Activated CD8-positive, alpha-beta T cell treated with anti-CD3 and anti-CD28 coated beads, Interleukin-2, amount 10 ng/mL, durations not matched to agents 7 days and 5 days (primary cell): ENCODE results near the gene TBL1XR1. TPM values are rescaled to one million over a fixed set of nuclear protein-coding genes. Genes with fewer than 3 reads are reported as not detected.
"Not testable (repeated sequence)": the region's sequence is repeated elsewhere in the genome, so short reads cannot be mapped to it uniquely, and the experiment has no call there.

Experiments used
- ATAC-seq: fragments of 150-1000 bp; cut with Tn5 transposase; one replicate; pipeline ENCODE4 v1.10.0; 2021; ENCODE audit warnings: moderate library complexity
- CTCF ChIA-PET: fragments of 350-600 bp; sonication (Branson Sonifier 250); formaldehyde crosslinking; loops from one replicate; lab custom pipeline; 2021; ENCODE audit warnings: antibody characterized with exemption; lab: Charles Lee
- POLR2A ChIA-PET: fragments of 350-600 bp; sonication (Branson Sonifier 250); formaldehyde crosslinking; loops from one replicate; lab custom pipeline; 2021; ENCODE audit warnings: antibody characterized with exemption; lab: Charles Lee
- DNase-seq: peaks from one replicate; pipeline ENCODE4 v3.0.0-alpha.2; 2020
- H3K27ac Mint-ChIP-seq: one replicate; pipeline ENCODE4 v1.8.0; 2021; ENCODE audit warnings: mild to moderate bottlenecking, mixed read lengths
- H3K27me3 Mint-ChIP-seq: one replicate; pipeline ENCODE4 v1.8.0; 2021; ENCODE audit warnings: low read depth, mixed read lengths
- H3K36me3 Mint-ChIP-seq: one replicate; pipeline ENCODE4 v1.8.0; 2021; ENCODE audit warnings: low read depth, mixed read lengths
- H3K4me1 Mint-ChIP-seq: one replicate; pipeline ENCODE4 v1.8.0; 2021; ENCODE audit warnings: low read depth, mixed read lengths
- H3K4me3 Mint-ChIP-seq: one replicate; pipeline ENCODE4 v1.8.0; 2021; ENCODE audit warnings: mild to moderate bottlenecking, mixed read lengths
- H3K9me3 Mint-ChIP-seq: one replicate; pipeline ENCODE4 v1.8.0; 2022; ENCODE audit warnings: mixed read lengths; ENCODE audit not compliant: insufficient read depth
- total RNA-seq, 2 experiments: library from RNA; stranded (reverse); gene quantifications; one replicate each; pipeline ENCODE4 v1.2.3, GENCODE V29; 2021

TBL1XR1 gene
- total RNA-seq, 2 experiments from 2014 or later = 165 to 166 TPM

GRCh38 chr3:177039490-177040274, 157.6 kb downstream of the TBL1XR1 start:
- no peak overlapping the region for H3K4me3 Mint-ChIP-seq
- CTCF ChIA-PET = interaction anchor here (0.7 to 2.2 kb wide), 2 partner anchors 12 to 16 kb away, joined by 3 to 8 read pairs; no protein-coding TSS in a partner anchor
- H3K9me3 Mint-ChIP-seq = no peaks in the 10 kb centered on the region
- POLR2A ChIA-PET = interaction anchor here (0.5 kb wide), 1 partner anchor 155 kb away, joined by 3 read pairs; no protein-coding TSS in a partner anchor
- H3K36me3 Mint-ChIP-seq = peaks cover 75% of the 10 kb centered on the region
- no peak for ATAC-seq
- H3K4me1 Mint-ChIP-seq = peaks cover 24% of the 10 kb centered on the region
- DNase-seq = no peak
- H3K27ac Mint-ChIP-seq = no peak overlapping the region
- no peaks in the 10 kb centered on the region for H3K27me3 Mint-ChIP-seq

- H3K4me3 Mint-ChIP-seq = no peak overlapping the region
- H3K4me1 Mint-ChIP-seq = peaks cover 19% of the 10 kb centered on the region
- no peak for ATAC-seq
- ChIA-PET CTCF (no interaction called here), POLR2A (no interaction called here)
- H3K27me3 Mint-ChIP-seq = no peaks in the 10 kb centered on the region
- H3K27ac Mint-ChIP-seq = no peak overlapping the region
- H3K9me3 Mint-ChIP-seq = no peaks in the 10 kb centered on the region
- H3K36me3 Mint-ChIP-seq = peaks cover 71% of the 10 kb centered on the region
- no peak for DNase-seq
These were observed 160.0 kb downstream of the TBL1XR1 start for GRCh38 chr3:177037241-177037640.

GRCh38 chr3:177035676-177036075, 161.6 kb downstream of the TBL1XR1 start:
- Mint-ChIP-seq H3K4me1 (peaks cover 6% of the 10 kb centered on the region), H3K36me3 (peaks cover 64% of the 10 kb centered on the region), H3K27me3 (no peaks in the 10 kb centered on the region), H3K27ac (no peak overlapping the region), H3K4me3 (no peak overlapping the region), H3K9me3 (no peaks in the 10 kb centered on the region)
- CTCF ChIA-PET = no interaction called here
- ATAC-seq (no peak), DNase-seq (no peak)
- POLR2A ChIA-PET = no interaction called here

- ChIA-PET CTCF (no interaction called here), POLR2A (interaction anchor here (0.7 kb wide), 1 partner anchor 24 kb away, joined by 4 read pairs; no protein-coding TSS in a partner anchor)
- Mint-ChIP-seq H3K4me1 (no peaks in the 10 kb centered on the region), H3K36me3 (peaks cover 63% of the 10 kb centered on the region), H3K27me3 (no peaks in the 10 kb centered on the region), H3K4me3 (no peak overlapping the region), H3K9me3 (no peaks in the 10 kb centered on the region), H3K27ac (peak overlapping the region; percentile 19)
- DNase-seq (no peak), ATAC-seq (no peak)
These were observed 162.3 kb downstream of the TBL1XR1 start for GRCh38 chr3:177034832-177035475.

- H3K27me3 Mint-ChIP-seq = no peaks in the 10 kb centered on the region
- no peak overlapping the region for H3K4me3 Mint-ChIP-seq
- no peak overlapping the region for H3K27ac Mint-ChIP-seq
- ChIA-PET POLR2A (no interaction called here), CTCF (interaction anchor here (1.2 kb wide), 1 partner anchor 25 kb away, joined by 4 read pairs; no protein-coding TSS in a partner anchor)
- DNase-seq (no peak), ATAC-seq (no peak)
- H3K36me3 Mint-ChIP-seq = peaks cover 60% of the 10 kb centered on the region
- H3K4me1 Mint-ChIP-seq = no peaks in the 10 kb centered on the region
- no peaks in the 10 kb centered on the region for H3K9me3 Mint-ChIP-seq
These were observed 170.6 kb downstream of the TBL1XR1 start for GRCh38 chr3:177026505-177027277.

- Mint-ChIP-seq H3K4me1 (no peaks in the 10 kb centered on the region), H3K9me3 (no peaks in the 10 kb centered on the region)
- ATAC-seq = no peak
These were observed 181.4 kb downstream of the TBL1XR1 start for GRCh38 chr3:177015881-177016280.

GRCh38 chr3:177013681-177014280, 183.5 kb downstream of the TBL1XR1 start:
- H3K9me3 Mint-ChIP-seq = no peaks in the 10 kb centered on the region
- no peaks in the 10 kb centered on the region for H3K4me1 Mint-ChIP-seq
- no peak for DNase-seq
- no peak overlapping the region for H3K4me3 Mint-ChIP-seq
- POLR2A ChIA-PET = no interaction called here
- H3K36me3 Mint-ChIP-seq = peaks cover 8% of the 10 kb centered on the region
- CTCF ChIA-PET = no interaction called here
- H3K27me3 Mint-ChIP-seq = no peaks in the 10 kb centered on the region
- H3K27ac Mint-ChIP-seq = no peak overlapping the region
- ATAC-seq = no peak

More at GRCh38 chr3:177015881-177016280, 181.4 kb downstream of the TBL1XR1 start:
- H3K4me3 Mint-ChIP-seq = no peak overlapping the region
- no peaks in the 10 kb centered on the region for H3K27me3 Mint-ChIP-seq
- H3K36me3 Mint-ChIP-seq = peaks cover 15% of the 10 kb centered on the region
- no peak for DNase-seq
- POLR2A ChIA-PET = no interaction called here
- CTCF ChIA-PET = no interaction called here
- H3K27ac Mint-ChIP-seq = no peak overlapping the region

GRCh38 chr3:177005718-177006405, 191.4 kb downstream of the TBL1XR1 start:
- Mint-ChIP-seq H3K27me3 (no peaks in the 10 kb centered on the region), H3K4me3 (no peak overlapping the region), H3K27ac (no peak overlapping the region), H3K36me3 (peaks cover 4% of the 10 kb centered on the region), H3K4me1 (no peaks in the 10 kb centered on the region), H3K9me3 (peaks cover 10% of the 10 kb centered on the region)
- ChIA-PET POLR2A (interaction anchor here (0.6 kb wide), 1 partner anchor 1073 kb away, joined by 5 read pairs; no protein-coding TSS in a partner anchor), CTCF (no interaction called here)
- DNase-seq (no peak), ATAC-seq (no peak)

GRCh38 chr3:177000159-177000558, 197.1 kb downstream of the TBL1XR1 start:
- H3K27me3 Mint-ChIP-seq, DNase-seq, ATAC-seq, POLR2A ChIA-PET, H3K4me3 Mint-ChIP-seq, CTCF ChIA-PET, H3K27ac Mint-ChIP-seq, H3K9me3 Mint-ChIP-seq, H3K36me3 Mint-ChIP-seq, H3K4me1 Mint-ChIP-seq: not testable (repeated sequence)

GRCh38 chr3:176995946-176996345, 201.3 kb downstream of the TBL1XR1 start:
- Mint-ChIP-seq H3K4me1 (peaks cover 2% of the 10 kb centered on the region), H3K27ac (no peak overlapping the region), H3K9me3 (peaks cover 7% of the 10 kb centered on the region), H3K36me3 (no peaks in the 10 kb centered on the region), H3K4me3 (no peak overlapping the region), H3K27me3 (peaks cover 6% of the 10 kb centered on the region)
- CTCF ChIA-PET = no interaction called here
- POLR2A ChIA-PET = no interaction called here
- ATAC-seq (no peak), DNase-seq (no peak)
